Measurements from ENCODE around the gene EXD3.

GRCh38 chr9:137412431-137412830 lies 10.5 kb downstream of the EXD3 start:
- TF ChIP-seq CTCF (conservative IDR thresholded peaks at IDR 0.05 in 1 of 2, IDR thresholded peaks at IDR 0.05 in 1 of 2; ENCODE audit: low read depth in 1 of 2, low read length in 2 of 2) (no peak), EZH2 (IDR thresholded peaks at IDR 0.05; ENCODE audit: low read length, missing control alignments) (no peak)
